HG02981 (cell line): ENCODE results near the gene DDX56.
A peak's percentile ranks its signal among the peaks of the same experiment; 100 is the strongest.

Experiments used
- ATAC-seq: cut with Tn5 transposase; IDR thresholded peaks from one replicate; pipeline ENCODE4 v1.9.1; 2021; ENCODE audit warnings: mild to moderate bottlenecking, moderate library complexity; ENCODE audit not compliant: unreplicated experiment

The DDX56 gene

DNA sequence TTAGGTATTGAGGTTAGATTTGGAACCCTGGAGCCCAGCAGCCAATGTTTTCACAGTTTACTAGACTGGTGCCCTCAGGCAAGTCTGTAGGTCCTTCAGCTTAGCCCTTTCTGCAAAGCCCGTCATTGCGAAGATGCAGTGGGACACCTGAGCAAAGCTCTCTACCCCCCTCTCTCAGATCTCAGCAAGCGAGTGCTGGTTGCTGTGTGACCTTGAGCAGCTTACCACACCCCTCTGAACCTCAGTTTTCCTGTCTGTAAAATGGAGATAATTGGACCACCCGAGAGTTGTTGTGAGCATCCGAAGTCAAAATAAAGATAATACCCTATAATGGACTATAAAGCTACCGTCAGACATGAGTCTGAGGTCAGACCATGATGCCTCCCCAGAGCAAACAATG is 36.3 kb downstream of the DDX56 start:
- ATAC-seq, result no peak

DNA sequence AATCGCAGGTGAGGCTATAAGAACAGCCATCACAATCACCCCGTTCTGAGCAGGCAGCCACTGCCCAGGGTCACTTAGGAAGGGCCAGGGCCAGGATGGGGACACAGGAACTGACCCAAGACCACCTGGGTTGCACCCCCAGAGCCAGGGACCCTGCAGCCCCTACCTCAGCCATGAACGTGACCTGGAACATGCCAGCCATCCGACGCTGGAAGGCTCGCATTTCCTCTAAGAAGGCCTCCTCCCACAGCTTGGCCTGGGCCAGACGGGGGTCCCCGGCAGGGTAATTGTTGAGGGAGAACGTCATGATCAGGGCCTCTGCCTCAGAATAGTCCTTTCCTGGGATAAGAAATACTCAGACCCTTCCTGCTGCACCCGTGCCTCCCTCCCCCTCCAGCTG is 37.6 kb downstream of the DDX56 start:
- no peak for ATAC-seq

DNA sequence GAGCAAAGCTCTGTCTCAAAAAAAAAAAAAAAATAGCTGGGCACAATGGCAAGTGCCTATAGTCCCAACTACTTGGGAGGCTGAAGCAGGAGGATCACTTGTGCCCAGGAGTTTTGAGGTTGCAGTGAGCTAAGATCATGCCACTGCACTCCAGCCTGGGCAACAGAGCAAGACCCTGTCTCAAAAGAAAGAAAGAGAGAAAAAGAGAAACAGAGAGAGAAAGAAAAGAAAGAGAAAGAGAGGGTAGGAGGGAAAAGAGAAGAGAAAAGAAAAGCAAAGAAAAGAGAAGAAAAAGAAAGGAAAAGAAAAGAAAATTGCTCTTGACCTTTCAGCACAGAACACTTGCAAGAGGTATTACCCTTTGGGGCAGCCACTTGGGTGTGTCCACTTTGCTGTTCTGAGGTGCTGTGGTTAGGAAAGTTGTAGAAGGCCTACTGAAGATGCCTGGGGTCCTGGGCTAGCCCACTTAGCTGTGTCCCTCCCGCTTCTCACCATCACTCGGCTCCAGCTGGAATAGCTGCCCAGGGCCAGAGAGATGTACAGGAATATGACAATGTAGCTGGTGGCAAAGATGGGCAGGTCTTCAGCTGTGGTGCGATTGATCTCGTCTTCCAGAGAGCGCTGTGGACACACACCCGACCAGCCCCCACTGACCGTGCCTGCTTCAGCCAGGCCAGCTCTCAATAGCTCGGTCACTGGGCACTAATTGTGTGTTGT is 38.2 kb downstream of the DDX56 start:
- ATAC-seq, result no peak

DNA sequence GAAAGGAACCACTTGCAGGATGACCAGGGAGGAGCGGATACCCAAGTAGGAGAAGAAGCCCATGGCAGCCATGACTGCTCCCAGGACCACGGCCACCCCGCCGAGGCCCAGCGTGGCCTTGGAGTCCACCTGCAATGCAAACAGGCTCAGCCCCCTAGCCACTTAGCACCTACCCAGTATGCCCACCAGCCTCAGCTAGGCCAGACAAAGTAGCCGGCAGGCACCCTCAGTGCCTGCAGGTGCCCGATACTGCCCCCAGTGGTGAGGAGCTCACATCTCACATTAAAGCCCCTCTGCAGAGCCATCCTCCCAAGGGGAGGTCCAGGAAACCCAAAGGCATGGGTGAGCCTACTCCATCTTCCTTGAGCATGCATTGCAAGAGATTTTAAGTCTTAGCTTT is 39.2 kb downstream of the DDX56 start:
- ATAC-seq, result peak; percentile 56

DNA sequence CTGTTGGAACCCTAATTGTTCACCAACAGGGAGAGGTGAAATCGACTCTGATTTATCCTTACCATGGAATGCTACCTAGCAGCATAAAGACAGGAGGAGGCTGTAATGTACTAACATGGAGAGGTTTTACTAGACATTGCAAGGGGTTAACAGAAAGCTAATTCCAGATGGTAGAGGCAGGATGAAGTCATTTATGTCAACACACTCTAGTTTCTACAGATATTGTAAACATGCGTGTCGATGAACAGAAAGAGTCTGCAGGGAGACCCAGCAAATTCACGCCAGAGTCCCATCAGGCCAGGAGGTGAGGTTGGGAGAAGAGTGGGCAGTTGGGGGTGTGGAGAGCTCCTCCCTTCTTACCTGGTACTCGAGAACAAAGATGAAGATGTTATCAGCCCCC is 39.6 kb downstream of the DDX56 start:
- no peak for ATAC-seq

DNA sequence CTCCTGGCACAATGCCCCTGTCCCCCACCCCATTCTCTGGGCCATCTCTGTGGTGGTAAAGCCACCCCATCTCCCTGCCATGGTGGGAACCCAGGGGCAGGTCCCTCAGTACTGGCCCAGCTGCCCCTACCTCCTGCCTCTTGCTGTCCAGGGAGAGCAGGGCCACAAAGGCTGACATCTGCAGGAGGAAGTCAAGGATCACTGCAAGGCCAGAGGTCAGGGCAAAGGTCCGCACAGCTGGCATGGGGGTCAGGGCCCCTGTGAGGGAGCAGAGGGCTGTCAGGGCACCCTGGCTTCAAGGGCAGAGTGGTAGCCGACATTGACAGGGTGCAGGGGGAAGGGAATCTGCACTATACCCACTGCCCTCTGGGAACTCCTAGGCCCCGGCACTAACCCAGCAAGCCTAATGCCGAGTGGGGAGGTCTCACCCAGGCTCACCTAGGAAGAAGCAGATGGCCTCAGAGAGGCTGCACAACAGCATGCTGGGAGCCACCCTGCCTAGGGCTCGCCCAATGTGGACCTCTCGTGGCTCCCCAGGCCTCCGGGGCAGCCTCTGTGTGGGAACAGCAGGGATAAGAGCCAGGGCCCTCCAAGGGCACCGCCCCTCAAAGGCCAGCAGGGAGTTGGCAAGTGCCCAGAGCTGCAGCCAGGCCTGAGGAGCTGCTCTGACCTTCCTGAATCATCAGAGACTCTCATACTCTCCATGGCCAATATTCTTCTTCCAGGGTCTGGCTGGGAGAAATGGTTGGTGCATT is 40.2 kb downstream of the DDX56 start:
- no peak for ATAC-seq

DNA sequence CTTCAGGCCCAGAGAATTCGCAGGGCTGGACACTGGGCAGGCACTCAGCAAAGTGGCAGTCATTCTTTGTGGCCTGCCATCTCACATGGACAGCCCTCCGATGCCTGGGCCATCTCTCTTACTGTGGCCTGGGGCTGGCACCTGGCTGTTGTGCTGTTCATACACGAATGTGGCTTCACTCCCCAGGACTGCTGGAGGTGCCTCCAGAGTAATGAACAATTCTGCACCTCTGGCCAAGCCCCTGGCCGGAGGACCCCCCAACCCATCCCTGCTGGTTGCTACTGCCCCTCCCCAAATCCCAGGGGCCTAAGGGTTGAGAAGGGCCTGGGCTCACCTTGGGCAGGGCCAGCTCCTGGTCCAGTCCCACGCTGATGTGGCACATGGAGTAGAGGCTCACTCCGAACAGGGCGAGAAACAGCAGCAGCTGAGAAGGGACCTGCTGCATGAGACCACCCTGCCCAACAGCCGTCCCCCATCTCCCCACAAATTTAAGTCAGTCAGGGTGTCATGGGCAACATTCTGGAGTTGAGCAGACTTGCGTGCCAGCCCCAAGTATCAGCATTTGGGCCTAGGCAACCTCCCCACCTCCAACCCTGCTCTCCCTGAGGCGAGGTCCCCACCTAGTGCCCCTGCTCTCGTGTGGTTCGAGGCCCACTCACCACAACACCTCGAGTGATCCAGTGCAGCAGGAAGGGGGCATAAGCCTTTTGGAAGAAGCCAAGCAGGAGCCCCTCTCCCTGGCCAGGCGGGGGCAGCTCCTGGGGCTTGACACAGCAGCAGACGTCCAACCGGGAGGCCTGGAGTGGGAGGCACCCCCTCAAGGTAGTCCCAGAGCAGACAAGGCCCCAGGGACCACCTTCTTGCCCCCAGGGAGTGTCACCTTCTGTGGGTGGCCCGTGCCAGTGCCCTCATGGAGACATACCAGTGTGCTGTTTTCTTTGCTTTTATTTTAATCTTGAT is 42.0 kb downstream of the DDX56 start:
- ATAC-seq, result no peak

DNA sequence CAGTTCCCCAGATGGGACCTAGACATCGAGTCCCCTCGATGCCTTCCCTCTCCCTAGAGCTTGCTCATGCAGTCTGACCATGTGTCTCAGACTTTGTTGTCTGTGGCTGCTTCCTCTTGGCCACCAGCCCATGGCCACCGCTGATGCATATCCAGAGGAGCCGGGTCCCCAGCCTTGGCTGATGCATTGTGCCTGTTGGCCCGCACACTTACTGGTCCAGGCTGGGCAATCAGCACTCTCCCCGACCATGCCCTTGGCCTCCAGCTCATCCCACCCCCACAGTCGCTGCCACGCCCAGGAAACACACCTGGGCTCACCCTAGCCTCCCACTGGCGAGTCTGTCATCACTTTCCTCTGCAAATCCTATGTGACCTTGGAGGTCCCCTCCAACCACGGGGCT is 42.7 kb downstream of the DDX56 start:
- no peak for ATAC-seq

DNA sequence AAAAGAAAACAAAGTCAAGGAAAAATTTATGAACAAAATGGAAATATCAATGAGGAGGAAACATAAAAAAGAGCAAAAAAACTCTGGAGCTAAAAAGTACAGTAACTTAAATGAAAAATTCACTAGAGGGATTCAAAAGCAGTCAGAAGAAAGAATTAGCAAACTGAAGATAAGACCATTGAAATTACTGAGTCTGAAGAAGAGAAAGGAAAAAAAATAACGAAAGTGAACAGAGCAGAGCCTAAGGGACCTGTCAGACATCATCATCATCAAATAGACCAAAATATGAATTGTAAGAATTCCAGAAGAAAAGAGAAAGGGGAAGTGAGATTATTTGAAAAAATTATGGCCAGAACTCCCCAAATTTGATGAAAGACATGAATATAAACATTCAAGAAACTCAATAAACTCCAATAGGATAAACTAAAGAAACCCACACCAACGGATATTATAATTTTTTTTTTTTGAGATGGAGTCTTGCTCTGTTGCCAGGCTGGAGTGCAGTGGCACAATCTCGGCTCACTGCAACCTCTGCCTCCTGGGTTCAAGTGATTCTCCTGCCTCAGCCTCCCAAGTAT is 48.8 kb downstream of the DDX56 start:
- no peak for ATAC-seq

DNA sequence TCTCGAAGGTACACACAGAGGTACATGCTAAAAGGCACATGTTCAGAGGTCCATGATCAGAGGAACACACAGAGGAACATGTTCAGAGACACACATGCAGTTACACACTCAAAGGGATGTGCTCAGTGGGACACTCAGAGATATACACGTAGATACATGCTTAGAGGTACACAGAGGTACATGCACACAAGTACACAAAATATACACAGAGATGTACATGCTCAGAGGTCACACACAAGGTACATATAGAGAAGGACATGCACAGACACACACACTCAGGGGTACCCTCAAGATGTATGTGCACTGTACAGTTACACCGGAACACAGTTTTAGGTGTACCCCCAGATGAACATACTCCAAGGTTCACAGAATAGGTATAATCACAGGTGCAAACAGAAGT is 51.4 kb downstream of the DDX56 start:
- ATAC-seq, result no peak

DNA sequence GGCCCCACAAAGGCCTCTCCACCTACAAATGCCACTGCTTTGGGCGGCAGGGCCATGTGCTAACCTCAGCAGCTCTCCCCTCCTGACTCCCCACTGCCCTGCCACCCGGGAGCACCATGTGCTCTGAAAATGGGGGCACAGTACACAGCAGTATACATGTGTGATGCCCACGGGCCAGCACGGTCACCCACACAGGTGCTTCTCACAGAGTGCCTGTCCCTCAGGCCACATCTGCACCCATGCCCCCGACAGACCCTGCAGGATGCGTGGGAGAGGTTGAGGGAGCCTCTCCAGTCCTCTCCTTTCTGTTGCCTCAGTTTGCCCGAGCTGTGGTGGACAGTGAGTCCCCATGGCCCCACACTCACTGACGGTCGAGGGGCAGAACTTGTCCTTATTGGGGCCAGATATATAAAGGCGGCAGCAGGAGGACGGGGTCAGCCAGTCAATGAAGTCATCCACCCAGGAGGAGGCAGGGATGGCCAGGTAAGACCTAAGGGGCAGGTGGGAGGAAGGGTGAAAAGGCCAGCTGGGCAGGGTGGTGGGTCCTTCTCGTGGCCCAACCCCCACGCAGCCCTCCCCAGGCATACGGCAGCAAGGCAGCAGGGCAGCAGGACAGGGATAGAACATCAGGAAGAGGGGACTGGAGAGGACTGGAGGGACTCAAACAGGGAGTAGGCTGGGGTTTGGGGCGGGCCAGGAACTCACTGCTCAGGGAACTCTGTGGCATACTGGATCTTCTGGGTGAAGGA is 52.2 kb downstream of the DDX56 start:
- no peak for ATAC-seq

DNA sequence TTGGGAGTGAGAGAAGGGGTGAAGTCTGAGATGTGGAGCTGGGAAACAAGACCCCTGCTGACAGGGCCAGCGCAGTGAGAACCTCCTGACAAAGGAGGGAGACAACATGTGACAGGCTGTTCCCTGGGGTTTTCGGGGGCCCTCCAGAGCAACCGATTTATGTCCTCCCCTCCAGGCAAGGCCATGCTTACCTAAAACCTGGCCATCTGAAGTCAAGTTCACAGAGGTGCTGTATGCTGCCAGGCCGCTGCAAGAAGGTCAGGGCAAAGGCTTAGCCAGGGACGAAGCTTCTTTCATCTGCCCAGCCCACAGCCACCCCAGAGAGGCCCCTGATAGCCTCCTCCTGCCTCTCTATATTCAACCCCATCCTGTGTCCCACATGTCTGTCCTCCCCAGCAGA is 53.1 kb downstream of the DDX56 start:
- ATAC-seq, result no peak

DNA sequence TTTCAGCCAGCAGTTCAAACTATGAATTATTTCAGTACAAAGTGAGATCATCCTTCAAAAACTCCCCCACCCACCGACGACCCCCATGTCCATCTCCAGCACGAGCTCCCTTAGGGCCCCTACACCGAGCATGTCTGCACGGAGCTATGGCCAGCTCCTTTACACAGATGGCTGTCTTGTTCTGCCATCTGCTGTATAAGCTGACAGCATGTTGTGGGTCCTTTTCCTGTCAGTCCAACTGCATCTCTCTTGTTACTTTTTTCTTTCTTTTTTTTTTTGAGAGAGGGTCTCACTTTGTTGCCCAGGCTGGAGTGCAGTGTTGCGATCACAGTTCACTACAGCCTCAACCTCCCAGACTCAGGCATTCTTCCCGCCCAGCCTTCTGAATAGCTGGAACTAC is 54.2 kb downstream of the DDX56 start:
- ATAC-seq, result no peak

DNA sequence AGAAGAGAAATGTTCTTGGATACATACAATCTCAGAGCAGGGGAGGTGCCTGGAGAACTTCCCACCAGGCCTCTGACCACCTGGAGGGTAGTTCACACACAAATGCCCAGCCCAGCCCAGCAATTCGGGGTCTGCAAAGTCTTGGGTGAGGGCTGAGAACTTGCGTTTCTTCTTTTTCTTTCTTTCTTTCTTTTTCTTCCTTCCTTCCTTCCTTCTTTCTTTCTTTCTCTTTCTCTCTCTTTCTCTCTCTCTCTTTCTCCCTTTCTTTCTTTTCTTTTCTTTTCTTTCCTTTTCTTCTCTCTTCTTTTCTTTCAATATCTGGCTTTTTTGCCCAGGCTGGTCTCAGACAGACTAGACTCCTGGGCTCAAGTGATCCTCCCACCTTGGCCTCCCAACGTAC is 54.9 kb downstream of the DDX56 start:
- no peak for ATAC-seq

DNA sequence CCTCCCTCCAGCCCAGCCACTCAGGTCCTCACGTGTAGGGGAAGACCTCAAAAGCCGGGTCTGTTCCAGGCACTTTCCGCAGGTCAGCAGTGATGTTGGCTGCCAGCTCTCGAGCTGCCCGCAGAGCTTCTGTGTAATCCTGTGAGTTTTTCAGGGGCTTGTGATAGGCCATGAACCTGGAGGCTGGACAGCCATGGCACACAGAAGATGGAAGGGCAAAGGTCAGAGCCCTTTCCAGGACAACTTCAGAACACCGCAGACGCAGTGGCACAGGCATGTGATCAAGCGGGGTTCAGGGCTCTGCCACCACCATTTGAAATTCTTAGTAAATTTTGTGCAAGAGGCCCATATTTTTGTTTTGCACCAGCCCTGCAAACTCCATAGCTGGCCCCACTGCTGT is 56.5 kb downstream of the DDX56 start:
- no peak for ATAC-seq
